HG03095 (cell line): ENCODE data around the gene GSE1.
"Not testable (repeated sequence)": the region's sequence is repeated elsewhere in the genome, so short reads cannot be mapped to it uniquely, and the experiment has no call there.

Experiments
- ATAC-seq: cut with Tn5 transposase; IDR thresholded peaks from one replicate; pipeline ENCODE4 v1.9.1; 2021; ENCODE audit warnings: moderate library complexity; ENCODE audit not compliant: unreplicated experiment

Gene GSE1

DNA sequence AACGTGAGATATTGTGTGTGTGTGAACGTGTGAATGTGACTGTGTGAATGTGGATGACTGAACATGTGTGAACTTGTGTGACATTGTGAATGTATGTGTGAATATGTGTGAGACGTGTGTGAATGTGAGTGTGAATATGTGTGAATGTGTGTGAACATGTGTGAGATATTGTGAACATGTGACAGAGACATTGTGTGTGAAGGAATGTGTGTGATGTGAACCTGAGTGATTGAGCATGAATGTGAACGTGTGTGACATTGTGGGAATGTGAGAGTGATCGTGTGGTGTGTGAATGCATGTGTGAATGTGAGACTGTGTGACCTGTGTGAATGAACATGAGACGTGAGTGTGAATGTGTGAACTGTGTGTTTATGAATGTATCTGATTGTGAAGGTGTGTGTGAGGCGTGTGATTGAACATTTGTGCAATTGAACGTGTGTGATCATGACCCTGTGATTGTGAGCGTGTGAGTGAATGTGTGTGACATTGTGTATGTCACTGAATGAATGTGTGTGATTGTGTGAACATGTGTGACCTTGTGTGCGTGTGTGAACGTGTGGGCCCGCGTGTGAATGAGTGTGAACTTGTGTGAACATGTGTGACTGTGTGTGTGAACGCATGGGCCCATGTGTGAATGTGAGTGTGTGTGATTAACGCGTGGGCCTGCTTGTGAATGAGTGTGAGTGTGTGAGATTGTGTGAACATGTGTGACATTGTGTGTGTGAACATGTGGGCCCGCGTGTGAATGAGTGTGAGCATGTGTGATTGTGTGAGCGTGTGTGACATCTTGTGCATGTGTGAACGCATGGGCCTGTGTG is 23.2 kb upstream of the GSE1 start:
- no peak for ATAC-seq

DNA sequence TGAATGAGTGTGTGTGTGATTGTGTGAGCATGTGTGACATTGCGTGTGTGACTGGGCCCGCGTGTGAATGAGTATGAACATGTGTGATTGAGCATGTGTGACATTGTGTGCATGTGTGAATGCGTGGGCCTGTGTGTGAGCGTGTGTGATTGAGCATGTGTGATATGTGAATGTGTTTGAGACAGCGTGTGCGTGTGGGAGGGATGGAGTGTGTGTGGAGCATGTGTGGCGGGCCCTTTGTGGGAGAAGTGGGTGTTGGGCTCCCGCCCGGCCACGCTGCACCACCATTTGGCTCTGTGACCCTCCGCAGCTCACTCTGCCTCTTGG is 22.7 kb upstream of the GSE1 start:
- ATAC-seq: no peak

DNA sequence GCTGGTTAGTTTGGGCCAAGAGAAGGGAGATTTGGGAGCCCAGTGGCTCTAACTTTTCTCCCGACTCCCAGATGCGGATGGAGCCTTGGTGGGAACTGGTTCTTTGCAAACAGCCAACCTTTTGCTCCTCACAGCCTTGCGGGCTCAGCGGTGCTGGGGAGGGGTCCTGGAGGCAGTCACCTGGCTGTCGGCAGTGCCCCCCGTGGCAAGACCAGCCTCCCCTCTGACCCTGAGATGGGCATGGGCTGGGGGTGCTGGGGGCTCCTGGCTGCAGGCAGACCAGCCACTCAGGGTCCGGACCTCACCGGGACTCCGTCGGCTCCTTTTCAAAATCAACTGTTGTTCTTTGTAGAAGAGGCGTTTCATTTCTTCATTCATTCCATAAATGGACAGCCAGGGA is 21.7 kb upstream of the GSE1 start:
- no peak for ATAC-seq

DNA sequence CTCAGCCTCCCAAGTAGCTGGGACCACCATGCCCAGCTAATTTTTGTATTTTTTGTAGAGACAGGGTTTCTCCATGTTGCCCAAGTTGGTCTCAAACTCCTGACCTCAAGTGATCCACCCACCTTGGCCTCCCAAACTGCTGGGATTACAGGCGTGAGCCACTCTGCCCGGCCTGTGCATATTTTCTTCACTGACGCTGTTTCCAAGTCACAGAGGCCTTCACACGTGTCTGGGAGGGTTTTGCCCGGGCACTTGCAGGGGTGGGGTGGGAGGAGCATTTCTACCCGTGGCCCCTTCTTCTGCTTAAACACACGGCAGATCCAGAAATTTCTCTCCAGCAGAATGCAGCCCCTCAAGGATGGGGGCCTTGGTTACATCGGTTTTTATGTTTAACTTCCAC is 20.8 kb upstream of the GSE1 start:
- not testable (repeated sequence) for ATAC-seq

- ATAC-seq: no peak
These were observed 20.2 kb upstream of the GSE1 start for GRCh38 chr16:85592700-85593493.

- ATAC-seq: no peak
These were observed 19.5 kb upstream of the GSE1 start for GRCh38 chr16:85593494-85594221.

GRCh38 chr16:85594273-85594977 is 18.7 kb upstream of the GSE1 start:
- ATAC-seq: no peak

- no peak for ATAC-seq
These were observed 18.0 kb upstream of the GSE1 start for GRCh38 chr16:85594978-85595661.

- no peak for ATAC-seq
These were observed 17.2 kb upstream of the GSE1 start for GRCh38 chr16:85595812-85596502.

GRCh38 chr16:85598141-85598540 is 15.0 kb upstream of the GSE1 start:
- no peak for ATAC-seq

GRCh38 chr16:85600078-85600477 is 13.0 kb upstream of the GSE1 start:
- ATAC-seq: no peak

DNA sequence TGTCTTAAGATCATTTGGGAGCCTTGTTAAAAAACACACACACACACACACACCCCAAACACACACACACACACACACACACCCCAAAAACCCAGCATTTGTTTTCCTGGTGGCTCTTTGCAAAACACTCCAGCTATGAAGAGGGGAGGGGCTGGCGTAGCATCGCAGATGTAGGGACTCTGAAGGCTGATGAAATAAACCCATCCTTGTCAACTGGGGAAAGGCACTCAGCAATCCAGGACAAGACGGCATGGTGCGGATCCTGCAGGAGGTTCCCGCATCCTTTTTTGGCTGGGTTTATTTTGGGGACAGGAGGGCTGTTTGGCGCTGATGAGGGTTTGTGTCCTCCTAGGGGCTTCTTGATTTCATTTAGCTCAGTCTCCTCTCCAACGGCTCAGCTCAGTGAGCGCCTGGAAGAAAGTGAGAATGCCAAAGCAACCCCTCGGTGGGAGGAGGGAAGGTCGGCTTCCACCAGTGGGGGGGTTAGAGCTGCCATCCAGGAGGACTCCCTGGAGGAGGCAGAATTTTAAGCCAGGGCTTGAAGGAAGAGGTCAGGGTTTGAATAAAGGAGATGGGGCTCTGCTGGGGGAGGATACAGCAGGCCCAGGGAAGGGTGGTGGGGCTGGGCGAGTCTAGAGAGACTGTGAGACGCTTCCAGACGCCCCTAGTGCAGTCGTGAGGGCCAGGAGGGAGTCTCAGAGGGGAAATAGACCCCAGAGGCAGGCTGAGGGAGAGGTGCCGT is 12.4 kb upstream of the GSE1 start:
- no peak for ATAC-seq

GRCh38 chr16:85601272-85601639 is 11.9 kb upstream of the GSE1 start:
- no peak for ATAC-seq

- ATAC-seq: no peak
These were observed 11.3 kb upstream of the GSE1 start for GRCh38 chr16:85601730-85602401.

- ATAC-seq: no peak
These were observed 10.5 kb upstream of the GSE1 start for GRCh38 chr16:85602402-85603202.

DNA sequence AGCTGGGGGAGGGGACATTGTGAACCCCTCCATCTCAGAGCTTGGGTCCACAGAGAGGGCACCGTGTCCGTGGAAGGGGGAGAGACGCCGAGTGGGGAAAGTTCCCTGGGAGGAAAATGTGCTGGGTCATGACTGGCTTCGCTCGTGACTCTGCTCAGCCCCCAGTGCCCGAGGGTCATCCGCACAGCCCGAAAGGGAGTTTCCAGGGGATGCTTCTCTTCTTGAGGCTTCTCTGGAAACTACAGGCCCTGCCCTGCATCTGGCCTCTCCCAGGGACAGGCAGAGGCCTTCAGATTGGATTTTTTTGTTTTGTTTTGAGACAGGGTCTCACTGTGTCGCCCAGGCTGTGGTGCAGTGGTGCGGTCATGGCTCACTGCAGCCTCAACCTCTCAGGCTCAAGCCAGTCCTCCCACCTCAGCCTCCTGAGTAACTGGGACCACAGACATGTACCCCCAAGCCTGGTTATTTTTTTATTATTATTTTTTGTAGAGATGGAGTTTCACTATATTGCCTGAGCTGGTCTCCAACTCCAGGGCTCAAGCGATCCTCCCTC is 9.8 kb upstream of the GSE1 start:
- ATAC-seq: no peak

- ATAC-seq: no peak
These were observed 8.9 kb upstream of the GSE1 start for GRCh38 chr16:85604145-85604705.
